HCT116 (cell line): Measurements from ENCODE around the gene MKRN1. TPM values are rescaled to one million over a fixed set of nuclear protein-coding genes. Genes with fewer than 3 reads are reported as not detected.

Experiments
- ATAC-seq: fragments of 200-7000 bp; cut with Tn5 transposase; 2 replicates; pipeline ENCODE4 v1.9.1; 2020; ENCODE audit warnings: mild to moderate bottlenecking, moderate library complexity
- BruUV-seq: library from RNA; stranded (reverse); fragments of 400-500 nt; replicated peaks from 2 replicates; lab custom pipeline; 2021; lab: Mats Ljungman, UMichigan
- CTCF ChIA-PET: fragments of 300-600 bp; sonication (Branson Sonifier 250); formaldehyde crosslinking; loops from one replicate; lab custom pipeline; 2021; ENCODE audit warnings: antibody characterized with exemption; lab: Charles Lee
- POLR2A ChIA-PET: fragments of 300-600, 350-600 bp; sonication (Branson Sonifier 250); formaldehyde crosslinking; loops from one replicate; lab custom pipeline; 2021; ENCODE audit warnings: antibody characterized with exemption; lab: Charles Lee
- RAD21 ChIA-PET, 2 experiments: fragments of 300-600 bp; sonication (Branson Sonifier 250); formaldehyde crosslinking; loops; one replicate each; lab custom pipeline; 2023; ENCODE audit warnings: low total read pairs in 2 of 2; ENCODE audit not compliant: uncharacterized antibody in 2 of 2, unreplicated experiment in 2 of 2, low non-redundant PET in 1 of 2; lab: Charles Lee
- DNase-seq: peaks from one replicate; pipeline ENCODE4 v3.0.0-alpha.2; 2010; ENCODE audit warnings: low read depth, low spot score
- H2AFZ ChIP-seq: fragments of 200-600 bp; shearing (Covaris generic), sonication (generic); 2 replicates; pipeline ENCODE4 v1.6.1; 2017; ENCODE audit warnings: low read depth, mixed run types, mixed read lengths, antibody characterized with exemption, low read length; ENCODE audit not compliant: poor library complexity, severe bottlenecking
- H3K27ac ChIP-seq: 2 replicates; pipeline ENCODE4 v1.5.1; 2012; ENCODE audit warnings: low read depth, low read length
- H3K27me3 ChIP-seq: fragments of 200-600 bp; sonication (generic); 2 replicates; pipeline ENCODE4 v1.6.1; 2016; ENCODE audit warnings: mixed run types, low read length, mixed read lengths; ENCODE audit not compliant: insufficient read depth
- H3K36me3 ChIP-seq, 2 experiments: fragments of 200-500 bp in 1 of 2; fragments of 200-600 bp in 1 of 2; sonication (Bioruptor generic) in 1 of 2; sonication (generic) in 1 of 2; 2 replicates each; pipeline versions ENCODE4 v1.5.1 to v1.6.1; 2014 to 2016; ENCODE audit warnings: low read length in 2 of 2, inconsistent platforms in 1 of 2, mixed read lengths in 1 of 2, mixed run types in 1 of 2; ENCODE audit not compliant: insufficient read depth in 2 of 2, control insufficient read depth in 1 of 2
- H3K4me1 ChIP-seq, 2 experiments: fragments of 200-600 bp in 1 of 2; sonication (generic) in 1 of 2; 2 replicates each; pipeline versions ENCODE4 v1.5.1 to v1.6.1; 2012 to 2017; ENCODE audit warnings: low read length in 2 of 2, inconsistent platforms in 1 of 2, mild to moderate bottlenecking in 1 of 2, mixed read lengths in 1 of 2, mixed run types in 1 of 2, moderate library complexity in 1 of 2; ENCODE audit not compliant: insufficient read depth in 2 of 2, control insufficient read depth in 1 of 2
- H3K4me2 ChIP-seq: fragments of 200-600 bp; sonication (generic); 2 replicates; pipeline ENCODE4 v1.6.1; 2017; ENCODE audit warnings: mixed run types, low read length, mixed read lengths
- H3K4me3 ChIP-seq, 2 experiments: fragments of 200-600 bp in 1 of 2; sonication (generic) in 1 of 2; replicated peaks in 1 of 2; 2 replicates each; pipeline ENCODE4 v1.5.1; 2011 to 2016; ENCODE audit warnings: low read length in 2 of 2, control low read depth in 1 of 2, low read depth in 1 of 2, mild to moderate bottlenecking in 1 of 2, mixed read lengths in 1 of 2, mixed run types in 1 of 2
- H3K79me2 ChIP-seq: fragments of 200-600 bp; sonication (generic); 2 replicates; pipeline ENCODE4 v1.6.1; 2017; ENCODE audit warnings: mild to moderate bottlenecking, mixed run types, low read length, moderate library complexity, mixed read lengths; ENCODE audit not compliant: insufficient read depth
- H3K9ac ChIP-seq: fragments of 200-600 bp; sonication (generic); 2 replicates; pipeline ENCODE4 v1.6.1; 2016; ENCODE audit warnings: low read length, mixed read lengths
- H3K9me2 ChIP-seq: fragments of 200-600 bp; sonication (generic), shearing (Covaris generic); 2 replicates; pipeline ENCODE4 v1.6.1; 2017; ENCODE audit warnings: mixed run types, mild to moderate bottlenecking, moderate library complexity; ENCODE audit not compliant: insufficient read depth
- H3K9me3 ChIP-seq, 2 experiments: fragments of 200-500 bp in 1 of 2; fragments of 200-600 bp in 1 of 2; sonication (Bioruptor generic) in 1 of 2; sonication (generic) in 1 of 2; 2 replicates each; pipeline ENCODE4 v1.6.1; 2014 to 2017; ENCODE audit warnings: low read length in 2 of 2, mixed read lengths in 2 of 2, inconsistent platforms in 1 of 2, low read depth in 1 of 2, mild to moderate bottlenecking in 1 of 2, mixed run types in 1 of 2, moderate library complexity in 1 of 2; ENCODE audit not compliant: control insufficient read depth in 1 of 2, insufficient read depth in 1 of 2
- H4K20me1 ChIP-seq: fragments of 200-600 bp; sonication (generic), shearing (Covaris generic); 2 replicates; pipeline ENCODE4 v1.6.1; 2017; ENCODE audit warnings: mixed run types, mild to moderate bottlenecking, moderate library complexity; ENCODE audit not compliant: insufficient read depth
- CBX3 ChIP-seq: IDR thresholded peaks from 2 replicates; pipeline ENCODE4 v1.6.1; 2012; ENCODE audit warnings: low read depth
- CTCF ChIP-seq, 3 experiments: fragments of 200-600 bp in 1 of 3; sonication (generic) in 1 of 3; IDR thresholded peaks in 2 of 3; conservative IDR thresholded peaks in 1 of 3; 2 replicates each; pipeline ENCODE4 v1.5.1; 2012 to 2017; ENCODE audit warnings: low read depth in 2 of 3, low read length in 2 of 3, antibody characterized with exemption in 1 of 3, borderline replicate concordance in 1 of 3, control low read depth in 1 of 3, mild to moderate bottlenecking in 1 of 3, mixed read lengths in 1 of 3, mixed run types in 1 of 3, moderate library complexity in 1 of 3; ENCODE audit not compliant: insufficient read depth in 1 of 3
- FOSL1 ChIP-seq: IDR thresholded peaks from 2 replicates; pipeline ENCODE4 v1.6.1; 2012; ENCODE audit warnings: low read depth
- JUND ChIP-seq: IDR thresholded peaks from 2 replicates; pipeline ENCODE4 v1.6.1; 2012
- REST ChIP-seq: IDR thresholded peaks from 2 replicates; pipeline ENCODE4 v1.6.1; 2012; ENCODE audit warnings: low read depth
- SP1 ChIP-seq: IDR thresholded peaks from 2 replicates; pipeline ENCODE4 v1.6.1; 2012; ENCODE audit warnings: low read depth
- YY1 ChIP-seq: IDR thresholded peaks from 2 replicates; pipeline ENCODE4 v1.6.1; 2011; ENCODE audit warnings: low read length, low read depth, moderate library complexity, mild to moderate bottlenecking; ENCODE audit not compliant: insufficient replicate concordance; ENCODE audit errors: extremely low read depth
- ZFX ChIP-seq: fragments of 450-650 bp; IDR thresholded peaks from 2 replicates; pipeline ENCODE4 v1.6.1; 2017
- intact Hi-C: fragments of 100-400 bp; cut with micrococcal nuclease; formaldehyde crosslinking; loops from 2 replicates; pipeline ENCODE4 v1.10.0; 2022
- total RNA-seq: library from RNA; stranded (reverse); gene quantifications from one replicate; pipeline ENCODE4 v1.2.1, GENCODE V29; 2021; ENCODE audit not compliant: unreplicated experiment

The MKRN1 gene
- total RNA-seq, 1 experiment from 2014 or later = 95.0 TPM

GRCh38 chr7:140489026-140489359 is 9.7 kb upstream of the MKRN1 start:
- Histone ChIP-seq H3K4me1 (no peaks in the 10 kb centered on the region), H3K4me2 (no peak overlapping the region), H3K79me2 (no peaks in the 10 kb centered on the region), H3K36me3 (no peaks in the 10 kb centered on the region)
- no peak for DNase-seq
- no peak for ATAC-seq
- POLR2A ChIA-PET = no interaction called here
- TF ChIP-seq FOSL1 = no peak
- no peak for TF ChIP-seq CBX3
- TF ChIP-seq JUND = no peak
- no peak for TF ChIP-seq ZFX
- TF ChIP-seq REST = no peak
- no peak for TF ChIP-seq SP1
- no peak for TF ChIP-seq CTCF (IDR thresholded peaks at IDR 0.05 in 2 of 3, conservative IDR thresholded peaks at IDR 0.05 in 1 of 3; ENCODE audit: borderline replicate concordance in 1 of 3, insufficient read depth in 1 of 3, low read depth in 2 of 3, low read length in 2 of 3)
- no peak for TF ChIP-seq YY1
- TF ChIP-seq, all 23 proteins: peak for 0
- Histone ChIP-seq H3K9ac (no peak overlapping the region), H3K27me3 (no peaks in the 10 kb centered on the region), H3K4me3 (no peak overlapping the region), H3K9me3 (no peaks in the 10 kb centered on the region), H2AFZ (no peak overlapping the region), H3K9me2 (no peaks in the 10 kb centered on the region), H3K27ac (no peak overlapping the region), H4K20me1 (no peaks in the 10 kb centered on the region)
- ChIA-PET RAD21 (no interaction called here), CTCF (no interaction called here)
- intact Hi-C loops = no loop called here
- no TSS peak for BruUV-seq
